Osteocyte (in vitro differentiated cells): ENCODE results near the gene EFNB2. TPM values are rescaled to one million over a fixed set of nuclear protein-coding genes. Genes with fewer than 3 reads are reported as not detected.

Experiments
- DNase-seq: peaks from one replicate; pipeline ENCODE4 v3.0.0; 2021; ENCODE audit warnings: mixed read lengths; ENCODE audit not compliant: unreplicated experiment; ENCODE audit errors: extremely low spot score
- H3K27ac Mint-ChIP-seq: one replicate; pipeline ENCODE4 v1.8.0; 2021; ENCODE audit warnings: mild to moderate bottlenecking, mixed read lengths; ENCODE audit not compliant: unreplicated experiment
- H3K27me3 Mint-ChIP-seq: one replicate; pipeline ENCODE4 v1.8.0; 2021; ENCODE audit warnings: mixed read lengths; ENCODE audit not compliant: unreplicated experiment
- H3K36me3 Mint-ChIP-seq: one replicate; pipeline ENCODE4 v1.8.0; 2021; ENCODE audit warnings: mixed read lengths; ENCODE audit not compliant: unreplicated experiment
- H3K4me1 Mint-ChIP-seq: one replicate; pipeline ENCODE4 v1.8.0; 2021; ENCODE audit warnings: mixed read lengths; ENCODE audit not compliant: unreplicated experiment
- H3K4me3 Mint-ChIP-seq: one replicate; pipeline ENCODE4 v1.8.0; 2021; ENCODE audit warnings: mild to moderate bottlenecking, moderate library complexity, mixed read lengths; ENCODE audit not compliant: unreplicated experiment
- H3K9me3 Mint-ChIP-seq: one replicate; pipeline ENCODE4 v1.8.0; 2021; ENCODE audit warnings: mixed read lengths; ENCODE audit not compliant: unreplicated experiment
- CTCF ChIP-seq: fragments of 200-600 bp; sonication (generic); IDR thresholded peaks from 2 replicates; pipeline ENCODE4 v1.5.0; 2021; ENCODE audit warnings: antibody characterized with exemption, mild to moderate bottlenecking, moderate library complexity
- total RNA-seq: library from RNA; stranded (reverse); gene quantifications from 2 replicates; pipeline ENCODE4 v1.2.1, GENCODE V29; 2021

Gene EFNB2
- total RNA-seq, 1 donor from 2014 or later = 50.0 TPM

GRCh38 chr13:106472621-106473020 is 62.8 kb downstream of the EFNB2 start:
- H3K4me3 Mint-ChIP-seq = peak overlapping the region; percentile 69
- H3K27me3 Mint-ChIP-seq = no peaks in the 10 kb centered on the region
- no peak for TF ChIP-seq CTCF
- no peaks in the 10 kb centered on the region for H3K36me3 Mint-ChIP-seq
- H3K27ac Mint-ChIP-seq = no peak overlapping the region
- no peak for DNase-seq
- H3K4me1 Mint-ChIP-seq = peaks cover 27% of the 10 kb centered on the region
- H3K9me3 Mint-ChIP-seq = no peaks in the 10 kb centered on the region

- H3K9me3 Mint-ChIP-seq = no peaks in the 10 kb centered on the region
These were observed 63.4 kb downstream of the EFNB2 start for GRCh38 chr13:106471957-106472543.

GRCh38 chr13:106470576-106470975 is 64.9 kb downstream of the EFNB2 start:
- H3K4me3 Mint-ChIP-seq = no peak overlapping the region
- H3K27me3 Mint-ChIP-seq = no peaks in the 10 kb centered on the region
- no peak for TF ChIP-seq CTCF
- no peak for DNase-seq
- H3K4me1 Mint-ChIP-seq = peaks cover 25% of the 10 kb centered on the region
- no peaks in the 10 kb centered on the region for H3K9me3 Mint-ChIP-seq
- H3K36me3 Mint-ChIP-seq = no peaks in the 10 kb centered on the region
- no peak overlapping the region for H3K27ac Mint-ChIP-seq

More at GRCh38 chr13:106471957-106472543, 63.4 kb downstream of the EFNB2 start:
- Mint-ChIP-seq H3K4me3 (peak overlapping the region; percentile 69), H3K27ac (peak overlapping the region; percentile 11), H3K4me1 (peaks cover 31% of the 10 kb centered on the region), H3K36me3 (no peaks in the 10 kb centered on the region), H3K27me3 (no peaks in the 10 kb centered on the region)
- DNase-seq = no peak
- TF ChIP-seq CTCF = no peak

- TF ChIP-seq CTCF = no peak
- no peak overlapping the region for H3K4me3 Mint-ChIP-seq
- no peaks in the 10 kb centered on the region for H3K27me3 Mint-ChIP-seq
- DNase-seq = no peak
- H3K36me3 Mint-ChIP-seq = no peaks in the 10 kb centered on the region
- H3K9me3 Mint-ChIP-seq = no peaks in the 10 kb centered on the region
- no peak overlapping the region for H3K27ac Mint-ChIP-seq
- H3K4me1 Mint-ChIP-seq = peaks cover 28% of the 10 kb centered on the region
These were observed 66.5 kb downstream of the EFNB2 start for GRCh38 chr13:106468744-106469590.

- Mint-ChIP-seq H3K27ac (no peak overlapping the region), H3K36me3 (no peaks in the 10 kb centered on the region), H3K9me3 (no peaks in the 10 kb centered on the region), H3K4me1 (peaks cover 28% of the 10 kb centered on the region), H3K27me3 (no peaks in the 10 kb centered on the region), H3K4me3 (no peak overlapping the region)
- DNase-seq = no peak
- no peak for TF ChIP-seq CTCF
These were observed 67.3 kb downstream of the EFNB2 start for GRCh38 chr13:106468207-106468606.
